Measurements from ENCODE around the gene HTR3A.

The HTR3A gene

DNA sequence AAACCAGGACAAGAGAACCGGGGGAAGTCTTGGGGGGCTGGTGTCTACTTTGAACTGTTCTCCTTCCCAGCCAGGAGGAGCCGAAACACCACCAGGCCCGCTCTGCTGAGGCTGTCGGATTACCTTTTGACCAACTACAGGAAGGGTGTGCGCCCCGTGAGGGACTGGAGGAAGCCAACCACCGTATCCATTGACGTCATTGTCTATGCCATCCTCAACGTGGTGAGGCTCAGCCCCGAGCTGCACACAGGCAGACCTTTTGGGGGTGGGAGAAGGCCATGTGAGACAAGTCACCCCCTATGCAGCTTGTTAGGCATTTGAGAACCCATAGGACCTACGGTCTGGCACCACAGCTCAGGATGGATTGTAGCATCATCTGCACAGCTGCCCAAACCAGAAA lies 2.8 kb downstream of the HTR3A start:
- TF ChIP-seq ZNF548 (tag by site-specific recombination; IDR thresholded peaks at IDR 0.05) (no peak), SP3 (tag by site-specific recombination; IDR thresholded peaks at IDR 0.05) (no peak), TCF7L2 (IDR thresholded peaks at IDR 0.05; ENCODE audit: borderline replicate concordance, low read depth, low read length) (no peak), ZNF37A (tag by site-specific recombination; IDR thresholded peaks at IDR 0.05) (no peak), ZNF175 (tag by site-specific recombination; IDR thresholded peaks at IDR 0.05) (no peak), ZNF623 (tag by site-specific recombination; IDR thresholded peaks at IDR 0.05) (no peak), ZNF555 (tag by site-specific recombination; conservative IDR thresholded peaks at IDR 0.05) (no peak), GLI4 (tag by site-specific recombination; IDR thresholded peaks at IDR 0.05) (no peak), FEZF1 (tag by site-specific recombination; IDR thresholded peaks at IDR 0.05) (no peak), GLI2 (tag by site-specific recombination; IDR thresholded peaks at IDR 0.05; ENCODE audit: borderline replicate concordance, low read depth) (no peak), ZNF792 (tag by site-specific recombination; IDR thresholded peaks at IDR 0.05) (no peak), KLF7 (tag by site-specific recombination; IDR thresholded peaks at IDR 0.05; ENCODE audit: borderline replicate concordance) (no peak), ZNF214 (tag by site-specific recombination; IDR thresholded peaks at IDR 0.05; ENCODE audit: borderline replicate concordance) (no peak), HOXC10 (CRISPR knock-in tag; IDR thresholded peaks at IDR 0.05) (no peak), ZNF768 (tag by site-specific recombination; IDR thresholded peaks at IDR 0.05) (no peak), ZNF433 (tag by site-specific recombination; IDR thresholded peaks at IDR 0.05; ENCODE audit: low read depth) (no peak)
- TF ChIP-seq, protein P1, sequence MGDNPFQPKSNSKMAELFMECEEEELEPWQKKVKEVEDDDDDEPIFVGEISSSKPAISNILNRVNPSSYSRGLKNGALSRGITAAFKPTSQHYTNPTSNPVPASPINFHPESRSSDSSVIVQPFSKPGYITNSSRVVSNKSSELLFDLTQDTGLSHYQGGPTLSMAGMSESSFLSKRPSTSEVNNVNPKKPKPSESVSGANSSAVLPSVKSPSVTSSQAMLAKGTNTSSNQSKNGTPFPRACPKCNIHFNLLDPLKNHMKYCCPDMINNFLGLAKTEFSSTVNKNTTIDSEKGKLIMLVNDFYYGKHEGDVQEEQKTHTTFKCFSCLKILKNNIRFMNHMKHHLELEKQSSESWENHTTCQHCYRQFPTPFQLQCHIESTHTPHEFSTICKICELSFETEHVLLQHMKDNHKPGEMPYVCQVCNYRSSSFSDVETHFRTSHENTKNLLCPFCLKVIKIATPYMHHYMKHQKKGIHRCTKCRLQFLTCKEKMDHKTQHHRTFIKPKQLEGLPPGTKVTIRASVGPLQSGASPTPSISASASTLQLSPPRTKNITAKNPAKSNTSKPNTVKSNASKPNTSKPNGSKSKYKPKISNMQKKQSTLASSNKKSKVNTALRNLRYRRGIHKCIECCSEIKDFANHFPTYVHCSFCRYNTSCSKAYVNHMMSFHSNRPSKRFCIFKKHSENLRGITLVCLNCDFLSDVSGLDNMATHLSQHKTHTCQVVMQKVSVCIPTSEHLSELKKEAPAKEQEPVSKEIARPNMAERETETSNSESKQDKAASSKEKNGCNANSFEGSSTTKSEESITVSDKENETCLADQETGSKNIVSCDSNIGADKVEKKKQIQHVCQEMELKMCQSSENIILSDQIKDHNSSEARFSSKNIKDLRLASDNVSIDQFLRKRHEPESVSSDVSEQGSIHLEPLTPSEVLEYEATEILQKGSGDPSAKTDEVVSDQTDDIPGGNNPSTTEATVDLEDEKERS (tag by site-specific recombination; IDR thresholded peaks at IDR 0.05): no peak
- TF ChIP-seq, protein P2, sequence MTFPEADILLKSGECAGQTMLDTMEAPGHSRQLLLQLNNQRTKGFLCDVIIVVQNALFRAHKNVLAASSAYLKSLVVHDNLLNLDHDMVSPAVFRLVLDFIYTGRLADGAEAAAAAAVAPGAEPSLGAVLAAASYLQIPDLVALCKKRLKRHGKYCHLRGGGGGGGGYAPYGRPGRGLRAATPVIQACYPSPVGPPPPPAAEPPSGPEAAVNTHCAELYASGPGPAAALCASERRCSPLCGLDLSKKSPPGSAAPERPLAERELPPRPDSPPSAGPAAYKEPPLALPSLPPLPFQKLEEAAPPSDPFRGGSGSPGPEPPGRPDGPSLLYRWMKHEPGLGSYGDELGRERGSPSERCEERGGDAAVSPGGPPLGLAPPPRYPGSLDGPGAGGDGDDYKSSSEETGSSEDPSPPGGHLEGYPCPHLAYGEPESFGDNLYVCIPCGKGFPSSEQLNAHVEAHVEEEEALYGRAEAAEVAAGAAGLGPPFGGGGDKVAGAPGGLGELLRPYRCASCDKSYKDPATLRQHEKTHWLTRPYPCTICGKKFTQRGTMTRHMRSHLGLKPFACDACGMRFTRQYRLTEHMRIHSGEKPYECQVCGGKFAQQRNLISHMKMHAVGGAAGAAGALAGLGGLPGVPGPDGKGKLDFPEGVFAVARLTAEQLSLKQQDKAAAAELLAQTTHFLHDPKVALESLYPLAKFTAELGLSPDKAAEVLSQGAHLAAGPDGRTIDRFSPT (tag by site-specific recombination; IDR thresholded peaks at IDR 0.05): no peak
- TF ChIP-seq, protein P3, sequence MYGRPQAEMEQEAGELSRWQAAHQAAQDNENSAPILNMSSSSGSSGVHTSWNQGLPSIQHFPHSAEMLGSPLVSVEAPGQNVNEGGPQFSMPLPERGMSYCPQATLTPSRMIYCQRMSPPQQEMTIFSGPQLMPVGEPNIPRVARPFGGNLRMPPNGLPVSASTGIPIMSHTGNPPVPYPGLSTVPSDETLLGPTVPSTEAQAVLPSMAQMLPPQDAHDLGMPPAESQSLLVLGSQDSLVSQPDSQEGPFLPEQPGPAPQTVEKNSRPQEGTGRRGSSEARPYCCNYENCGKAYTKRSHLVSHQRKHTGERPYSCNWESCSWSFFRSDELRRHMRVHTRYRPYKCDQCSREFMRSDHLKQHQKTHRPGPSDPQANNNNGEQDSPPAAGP (tag by site-specific recombination; IDR thresholded peaks at IDR 0.05): no peak
- POLR2A ChIA-PET: no interaction called here
- H3K4me3 ChIP-seq (ENCODE audit: low read depth, low read length): no peak overlapping the region

DNA sequence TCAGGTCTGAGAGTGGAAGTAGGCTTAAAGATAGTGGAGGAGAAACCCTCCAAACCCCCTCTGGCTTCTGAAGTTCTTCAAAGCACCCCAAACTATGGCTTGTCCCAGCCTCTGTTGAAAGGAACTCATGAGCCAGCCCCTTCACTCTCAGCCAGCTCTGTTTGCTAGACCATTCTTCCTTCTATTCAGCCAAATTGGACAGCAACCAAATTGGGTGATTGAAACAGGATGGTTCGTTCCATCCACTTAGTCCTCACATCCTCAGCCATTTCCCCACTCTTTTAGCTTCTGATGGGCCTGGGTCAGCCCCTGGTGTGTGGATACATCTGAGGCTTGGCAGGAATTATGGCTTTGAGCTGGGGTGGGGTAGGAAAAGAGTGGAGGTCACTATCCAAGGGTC lies 4.5 kb downstream of the HTR3A start:
- TF ChIP-seq ZNF777 (tag by site-specific recombination; IDR thresholded peaks at IDR 0.05; ENCODE audit: borderline replicate concordance) (no peak), ZBTB1 (tag by site-specific recombination; IDR thresholded peaks at IDR 0.05) (no peak), ZNF433 (tag by site-specific recombination; IDR thresholded peaks at IDR 0.05; ENCODE audit: low read depth) (no peak)
- TF ChIP-seq, protein P4, sequence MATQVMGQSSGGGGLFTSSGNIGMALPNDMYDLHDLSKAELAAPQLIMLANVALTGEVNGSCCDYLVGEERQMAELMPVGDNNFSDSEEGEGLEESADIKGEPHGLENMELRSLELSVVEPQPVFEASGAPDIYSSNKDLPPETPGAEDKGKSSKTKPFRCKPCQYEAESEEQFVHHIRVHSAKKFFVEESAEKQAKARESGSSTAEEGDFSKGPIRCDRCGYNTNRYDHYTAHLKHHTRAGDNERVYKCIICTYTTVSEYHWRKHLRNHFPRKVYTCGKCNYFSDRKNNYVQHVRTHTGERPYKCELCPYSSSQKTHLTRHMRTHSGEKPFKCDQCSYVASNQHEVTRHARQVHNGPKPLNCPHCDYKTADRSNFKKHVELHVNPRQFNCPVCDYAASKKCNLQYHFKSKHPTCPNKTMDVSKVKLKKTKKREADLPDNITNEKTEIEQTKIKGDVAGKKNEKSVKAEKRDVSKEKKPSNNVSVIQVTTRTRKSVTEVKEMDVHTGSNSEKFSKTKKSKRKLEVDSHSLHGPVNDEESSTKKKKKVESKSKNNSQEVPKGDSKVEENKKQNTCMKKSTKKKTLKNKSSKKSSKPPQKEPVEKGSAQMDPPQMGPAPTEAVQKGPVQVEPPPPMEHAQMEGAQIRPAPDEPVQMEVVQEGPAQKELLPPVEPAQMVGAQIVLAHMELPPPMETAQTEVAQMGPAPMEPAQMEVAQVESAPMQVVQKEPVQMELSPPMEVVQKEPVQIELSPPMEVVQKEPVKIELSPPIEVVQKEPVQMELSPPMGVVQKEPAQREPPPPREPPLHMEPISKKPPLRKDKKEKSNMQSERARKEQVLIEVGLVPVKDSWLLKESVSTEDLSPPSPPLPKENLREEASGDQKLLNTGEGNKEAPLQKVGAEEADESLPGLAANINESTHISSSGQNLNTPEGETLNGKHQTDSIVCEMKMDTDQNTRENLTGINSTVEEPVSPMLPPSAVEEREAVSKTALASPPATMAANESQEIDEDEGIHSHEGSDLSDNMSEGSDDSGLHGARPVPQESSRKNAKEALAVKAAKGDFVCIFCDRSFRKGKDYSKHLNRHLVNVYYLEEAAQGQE (tag by site-specific recombination; IDR thresholded peaks at IDR 0.05): peak; percentile 51; the same call in 1 of the 2 replicates
- POLR2A ChIA-PET: interaction anchor here (0.5 kb wide), 1 partner anchor 105 kb away, joined by 4 read pairs; no protein-coding TSS in a partner anchor
- CTCF ChIA-PET: interaction anchor here (0.7 kb wide), 1 partner anchor 282 kb away, joined by 3 read pairs; no protein-coding TSS in a partner anchor

More for the DNA sequence above, 2.8 kb downstream of the HTR3A start:
- CTCF ChIA-PET: interaction anchor here (0.7 kb wide), 1 partner anchor 172 kb away, joined by 4 read pairs; no protein-coding TSS in a partner anchor
- Histone ChIP-seq H3K9me3 (ENCODE audit: control insufficient read depth, insufficient read depth, low read depth, low read length) (no peaks in the 10 kb centered on the region), H3K4me1 (ENCODE audit: control insufficient read depth, insufficient read depth, low read length) (no peaks in the 10 kb centered on the region; the same call in 1 of the 2 replicates), H3K27ac (ENCODE audit: extremely low read depth, low read depth, low read length) (no peak overlapping the region), H3K36me3 (ENCODE audit: control insufficient read depth in 2 of 2, insufficient read depth in 1 of 2, low read length in 2 of 2) (no peaks in the 10 kb centered on the region)

More for the DNA sequence above, 4.5 kb downstream of the HTR3A start:
- H3K9me3 ChIP-seq (ENCODE audit: control insufficient read depth, insufficient read depth, low read depth, low read length): no peaks in the 10 kb centered on the region
- H3K27ac ChIP-seq (ENCODE audit: extremely low read depth, low read depth, low read length): no peak overlapping the region
- no peak overlapping the region for H3K4me3 ChIP-seq (ENCODE audit: low read depth, low read length)
- H3K4me1 ChIP-seq (ENCODE audit: control insufficient read depth, insufficient read depth, low read length): no peaks in the 10 kb centered on the region; the same call in 1 of the 2 replicates
- H3K36me3 ChIP-seq (ENCODE audit: control insufficient read depth in 2 of 2, insufficient read depth in 1 of 2, low read length in 2 of 2): no peaks in the 10 kb centered on the region

Data from HEK293 (cell line).